Mucosa of stomach (tissue), 1 donor: ENCODE results near the gene GSTM5.

Experiments used
- H3K27me3 ChIP-seq: one replicate; pipeline ENCODE4 v1.7.0; 2013; ENCODE audit warnings: mild to moderate bottlenecking, low read length; ENCODE audit not compliant: control insufficient read depth, insufficient read depth
- H3K36me3 ChIP-seq: one replicate; pipeline ENCODE4 v1.7.0; 2013; ENCODE audit warnings: low read length; ENCODE audit not compliant: control insufficient read depth, insufficient read depth
- H3K4me1 ChIP-seq: one replicate; pipeline ENCODE4 v1.7.0; 2013; ENCODE audit warnings: mild to moderate bottlenecking, low read length; ENCODE audit not compliant: control insufficient read depth, insufficient read depth
- H3K4me3 ChIP-seq: one replicate; pipeline ENCODE4 v1.7.0; 2013; ENCODE audit warnings: low read length
- H3K9ac ChIP-seq: one replicate; pipeline ENCODE4 v1.7.0; 2013; ENCODE audit warnings: mild to moderate bottlenecking, low read length, moderate library complexity
- H3K9me3 ChIP-seq: one replicate; pipeline ENCODE4 v1.7.0; 2013; ENCODE audit warnings: mild to moderate bottlenecking, low read length, moderate library complexity; ENCODE audit not compliant: control insufficient read depth
- donor health status: Pancreatic carcinoma.

Gene GSTM5

GRCh38 chr1:109721042-109721441 lies 9.0 kb downstream of the GSTM5 start:
- Histone ChIP-seq H3K27me3 (no peaks in the 10 kb centered on the region), H3K4me1 (peaks cover 5% of the 10 kb centered on the region), H3K36me3 (no peaks in the 10 kb centered on the region), H3K9ac (no peak overlapping the region), H3K9me3 (no peaks in the 10 kb centered on the region), H3K4me3 (no peak overlapping the region)

GRCh38 chr1:109721971-109722370 lies 9.9 kb downstream of the GSTM5 start:
- H3K36me3 ChIP-seq, result no peaks in the 10 kb centered on the region
- H3K4me1 ChIP-seq, result peaks cover 5% of the 10 kb centered on the region
- H3K9ac ChIP-seq, result no peak overlapping the region
- no peak overlapping the region for H3K4me3 ChIP-seq
- H3K9me3 ChIP-seq, result no peaks in the 10 kb centered on the region
- H3K27me3 ChIP-seq, result no peaks in the 10 kb centered on the region

- H3K9ac ChIP-seq, result no peak overlapping the region
- no peak overlapping the region for H3K4me3 ChIP-seq
- H3K4me1 ChIP-seq, result peaks cover 5% of the 10 kb centered on the region
- H3K36me3 ChIP-seq, result no peaks in the 10 kb centered on the region
- H3K27me3 ChIP-seq, result no peaks in the 10 kb centered on the region
- H3K9me3 ChIP-seq, result no peaks in the 10 kb centered on the region
Observed at GRCh38 chr1:109722908-109723691, 11.0 kb downstream of the GSTM5 start.

GRCh38 chr1:109724933-109725332 lies 12.9 kb downstream of the GSTM5 start:
- Histone ChIP-seq H3K27me3 (no peaks in the 10 kb centered on the region), H3K4me1 (peaks cover 5% of the 10 kb centered on the region), H3K9ac (no peak overlapping the region), H3K36me3 (no peaks in the 10 kb centered on the region), H3K9me3 (no peaks in the 10 kb centered on the region), H3K4me3 (no peak overlapping the region)

- Histone ChIP-seq H3K9me3 (no peaks in the 10 kb centered on the region), H3K9ac (no peak overlapping the region), H3K4me3 (no peak overlapping the region), H3K4me1 (peaks cover 5% of the 10 kb centered on the region), H3K27me3 (no peaks in the 10 kb centered on the region), H3K36me3 (no peaks in the 10 kb centered on the region)
Observed at GRCh38 chr1:109725510-109725909, 13.5 kb downstream of the GSTM5 start.

- Histone ChIP-seq H3K4me3 (no peak overlapping the region), H3K9ac (no peak overlapping the region), H3K9me3 (no peaks in the 10 kb centered on the region), H3K36me3 (no peaks in the 10 kb centered on the region), H3K27me3 (no peaks in the 10 kb centered on the region), H3K4me1 (peaks cover 5% of the 10 kb centered on the region)
Observed at GRCh38 chr1:109726007-109726406, 14.0 kb downstream of the GSTM5 start.

- no peak overlapping the region for H3K4me3 ChIP-seq
- H3K27me3 ChIP-seq, result no peaks in the 10 kb centered on the region
- H3K4me1 ChIP-seq, result peaks cover 9% of the 10 kb centered on the region
- H3K9me3 ChIP-seq, result no peaks in the 10 kb centered on the region
- no peak overlapping the region for H3K9ac ChIP-seq
- no peaks in the 10 kb centered on the region for H3K36me3 ChIP-seq
Observed at GRCh38 chr1:109726728-109727373, 14.8 kb downstream of the GSTM5 start.

- no peaks in the 10 kb centered on the region for H3K27me3 ChIP-seq
- H3K4me1 ChIP-seq, result peaks cover 22% of the 10 kb centered on the region
- no peak overlapping the region for H3K9ac ChIP-seq
- H3K4me3 ChIP-seq, result no peak overlapping the region
- no peaks in the 10 kb centered on the region for H3K9me3 ChIP-seq
- no peaks in the 10 kb centered on the region for H3K36me3 ChIP-seq
Observed at GRCh38 chr1:109728870-109729269, 16.8 kb downstream of the GSTM5 start.

GRCh38 chr1:109730666-109731065 lies 18.6 kb downstream of the GSTM5 start:
- Histone ChIP-seq H3K4me3 (no peak overlapping the region), H3K9me3 (no peaks in the 10 kb centered on the region), H3K9ac (no peak overlapping the region), H3K27me3 (no peaks in the 10 kb centered on the region), H3K36me3 (no peaks in the 10 kb centered on the region), H3K4me1 (peaks cover 19% of the 10 kb centered on the region)

GRCh38 chr1:109732390-109732881 lies 20.4 kb downstream of the GSTM5 start:
- H3K9me3 ChIP-seq, result no peaks in the 10 kb centered on the region
- H3K4me1 ChIP-seq, result peaks cover 19% of the 10 kb centered on the region
- H3K27me3 ChIP-seq, result no peaks in the 10 kb centered on the region
- H3K4me3 ChIP-seq, result no peak overlapping the region
- H3K36me3 ChIP-seq, result no peaks in the 10 kb centered on the region
- peak overlapping the region; percentile 45 for H3K9ac ChIP-seq

GRCh38 chr1:109733236-109733870 lies 21.3 kb downstream of the GSTM5 start:
- no peaks in the 10 kb centered on the region for H3K9me3 ChIP-seq
- no peaks in the 10 kb centered on the region for H3K36me3 ChIP-seq
- no peaks in the 10 kb centered on the region for H3K27me3 ChIP-seq
- peaks cover 23% of the 10 kb centered on the region for H3K4me1 ChIP-seq
- peak overlapping the region; percentile 26 for H3K9ac ChIP-seq
- no peak overlapping the region for H3K4me3 ChIP-seq
